K562 (cell line): ENCODE data around the gene FXYD4. TPM values are rescaled to one million over a fixed set of nuclear protein-coding genes. Genes with fewer than 3 reads are reported as not detected.

Experiments used
- ATAC-seq: fragments of 200-7000 bp; cut with Tn5 transposase; 3 replicates; pipeline ENCODE4 v1.9.1; 2020; ENCODE audit warnings: moderate library complexity
- BruUV-seq: library from RNA; stranded (reverse); fragments of 400-500 nt; replicated peaks from 2 replicates; lab custom pipeline; 2021; lab: Mats Ljungman, UMichigan
- CTCF ChIA-PET: fragments of 300-600 bp; formaldehyde crosslinking; extraction: SDS; loops from one replicate; lab custom pipeline; 2021; ENCODE audit warnings: low intra/inter-chr PET ratio; lab: Yijun Ruan, JAX
- POLR2A ChIA-PET: fragments of 300-600, 350-650 bp; sonication (Branson Sonifier 250); formaldehyde crosslinking; extraction: SDS; loops from one replicate; lab custom pipeline; 2021; ENCODE audit warnings: antibody characterized with exemption, inconsistent platforms; lab: Yijun Ruan, JAX
- DNase-seq, 4 experiments: peaks; one replicate each; pipeline versions ENCODE4 v3.0.0 to v3.0.0-alpha.2; 2011 to 2018; ENCODE audit warnings: low spot score in 3 of 4, mixed read lengths in 3 of 4; ENCODE audit errors: extremely low read depth in 1 of 4
- FAIRE-seq: peaks from 2 replicates; lab custom pipeline; 2011; peaks lifted over from hg19 to GRCh38; lab: Jason Lieb, UNC
- H2AFZ ChIP-seq: 2 replicates; pipeline ENCODE4 v1.6.0; 2011; ENCODE audit warnings: low read depth, low read length, control low read depth, inconsistent platforms
- H3K27ac ChIP-seq: fragments of 200-600 bp; 3 replicates; pipeline ENCODE4 v1.8.0; 2011; ENCODE audit warnings: low read depth, mild to moderate bottlenecking, control low read depth, inconsistent platforms, low read length, moderate library complexity, mixed read lengths; ENCODE audit errors: extremely low read depth
- H3K27me3 ChIP-seq, 2 experiments: fragments of 300-600 bp in 1 of 2; 2 replicates in 1 of 2; 3 replicates in 1 of 2; pipeline versions ENCODE4 v1.6.0 to v1.8.0; 2011; ENCODE audit warnings: inconsistent platforms in 2 of 2, low read length in 2 of 2, mild to moderate bottlenecking in 1 of 2, mixed read lengths in 1 of 2, moderate library complexity in 1 of 2; ENCODE audit not compliant: control insufficient read depth in 2 of 2, insufficient read depth in 2 of 2
- H3K36me3 ChIP-seq: fragments of 300-600 bp; 3 replicates; pipeline ENCODE4 v1.8.0; 2011; ENCODE audit warnings: mild to moderate bottlenecking, low read length, inconsistent platforms; ENCODE audit not compliant: control insufficient read depth, insufficient read depth
- H3K4me1 ChIP-seq, 2 experiments: fragments of 200-600 bp in 1 of 2; replicated peaks in 1 of 2; 2 replicates in 1 of 2; 3 replicates in 1 of 2; pipeline versions ENCODE4 v1.5.1 to v1.8.0; 2011; ENCODE audit warnings: inconsistent platforms in 2 of 2, low read length in 2 of 2, mild to moderate bottlenecking in 1 of 2, mixed read lengths in 1 of 2, moderate library complexity in 1 of 2; ENCODE audit not compliant: control insufficient read depth in 2 of 2, insufficient read depth in 2 of 2
- H3K4me2 ChIP-seq: 2 replicates; pipeline ENCODE4 v1.6.1; 2011; ENCODE audit warnings: low read length, control low read depth, inconsistent platforms, mixed read lengths; ENCODE audit not compliant: insufficient read depth
- H3K4me3 ChIP-seq: fragments of 200-600 bp; sonication (generic), shearing (Covaris generic); 2 replicates; pipeline ENCODE4 v1.5.1; 2016; ENCODE audit warnings: control low read depth, inconsistent platforms
- H3K79me2 ChIP-seq: fragments of 200-600 bp; 3 replicates; pipeline ENCODE4 v1.8.0; 2011; ENCODE audit warnings: low read length, inconsistent platforms; ENCODE audit not compliant: control insufficient read depth, insufficient read depth
- H3K9ac ChIP-seq, 2 experiments: 2 replicates each; pipeline versions ENCODE4 v1.6.0 to v1.6.1; 2011; ENCODE audit warnings: low read depth in 2 of 2, low read length in 2 of 2, control low read depth in 1 of 2, inconsistent platforms in 1 of 2, mild to moderate bottlenecking in 1 of 2, mixed read lengths in 1 of 2; ENCODE audit not compliant: insufficient read depth in 1 of 2
- H3K9me1 ChIP-seq: one replicate; pipeline ENCODE4 v1.6.0; 2011; ENCODE audit warnings: inconsistent platforms, mild to moderate bottlenecking, low read length, moderate library complexity; ENCODE audit not compliant: control insufficient read depth, insufficient read depth
- H3K9me3 ChIP-seq: replicated peaks from 2 replicates; pipeline ENCODE4 v1.5.1; 2011; ENCODE audit warnings: low read depth, low read length, inconsistent platforms; ENCODE audit not compliant: control insufficient read depth, insufficient read depth
- H4K20me1 ChIP-seq: replicated peaks from 2 replicates; pipeline ENCODE4 v1.6.1; 2011; ENCODE audit warnings: low read length, inconsistent platforms, mixed read lengths; ENCODE audit not compliant: control insufficient read depth, insufficient read depth
- BRCA1 ChIP-seq, 2 experiments: fragments of 450-650 bp in 1 of 2; sonication (generic) in 1 of 2; formaldehyde crosslinking in 1 of 2; IDR thresholded peaks; 2 replicates each; pipeline versions ENCODE4 v1.5.0 to v1.6.1; 2017 to 2020; ENCODE audit warnings: mild to moderate bottlenecking in 1 of 2, missing genetic modification reagents in 1 of 2
- CBFA2T3 ChIP-seq: fragments of 450-650 bp; IDR thresholded peaks from 2 replicates; pipeline ENCODE4 v1.6.1; 2017
- CHD1 ChIP-seq: fragments of 200-600 bp; sonication (generic); IDR thresholded peaks from one replicate; pipeline ENCODE4 v1.6.1; 2012; ENCODE audit warnings: mild to moderate bottlenecking, moderate library complexity, low read length, inconsistent platforms
- CHD4 ChIP-seq: fragments of 200-600 bp; sonication (generic); IDR thresholded peaks from 3 replicates; pipeline ENCODE4 v1.6.1; 2012; ENCODE audit warnings: low read depth, mild to moderate bottlenecking, mixed read lengths, low read length, inconsistent platforms; ENCODE audit not compliant: insufficient read depth, insufficient replicate concordance, poor library complexity, severe bottlenecking
- EGR1 ChIP-seq: fragments of 450-650 bp; conservative IDR thresholded peaks from 2 replicates; pipeline ENCODE4 v1.6.1; 2017; ENCODE audit warnings: mild to moderate bottlenecking
- POLR2H ChIP-seq: IDR thresholded peaks from 2 replicates; pipeline ENCODE4 v1.6.1; 2016; ENCODE audit warnings: missing genetic modification characterization, low read depth, mild to moderate bottlenecking, control low read depth, missing compliant biosample characterization, moderate library complexity
- PTTG1 ChIP-seq: fragments of 450-650 bp; IDR thresholded peaks from 2 replicates; pipeline ENCODE4 v1.6.1; 2016; ENCODE audit warnings: low read depth, mild to moderate bottlenecking, missing genetic modification characterization, missing compliant biosample characterization
- RFX5 ChIP-seq: IDR thresholded peaks from 2 replicates; pipeline ENCODE4 v1.6.1; 2011; ENCODE audit warnings: low read depth, mild to moderate bottlenecking, improper control_type of control experiment, low read length
- ZNF507 ChIP-seq: conservative IDR thresholded peaks from 2 replicates; pipeline ENCODE4 v1.6.1; 2017; ENCODE audit warnings: missing genetic modification characterization, missing compliant biosample characterization
- WGBS: fragments of 100-300 bp; shearing (Covaris generic); methylation state at CpG from one replicate; pipeline ENCODE4 v1.1.6; 2016; ENCODE audit warnings: low coverage, mixed read lengths; ENCODE audit not compliant: insufficient coverage; ENCODE audit errors: missing lambda C conversion rate; 5-methylcytosine and 5-hydroxymethylcytosine counted together
- in situ Hi-C: fragments of 300-500 bp; cut with MboI; formaldehyde crosslinking; loops from 4 replicates; pipeline ENCODE4 v1.15.0; 2018; ENCODE audit warnings: inconsistent platforms, mixed read lengths
- intact Hi-C: fragments of 100-400 bp; cut with micrococcal nuclease; formaldehyde crosslinking; loops from 2 replicates; pipeline ENCODE4 v1.14.2; 2022
- polyA plus RNA-seq, 8 experiments: library from polyadenylated mRNA; depleted of rRNA in 4 of 8; stranded (reverse) in 5 of 8; unstranded in 3 of 8; fragments of >200 nt; fragmentation: Nextera tagmentation in 2 of 8; fragmentation: Illumina TruSeq in 1 of 8; extraction: Ambion mirVana in 2 of 8; extraction: Trizol in 1 of 8; gene quantifications; 2 replicates each; pipeline versions ENCODE4 v1.2.1 to v1.2.3, GENCODE V29; 2011 to 2014; ENCODE audit warnings: inconsistent platforms in 1 of 8, missing spikeins in 1 of 8
- total RNA-seq, 7 experiments: library from RNA; depleted of rRNA in 6 of 7; stranded (reverse); fragments of >200 nt in 6 of 7; fragmentation: Illumina TruSeq in 2 of 7; extraction: Trizol in 2 of 7; gene quantifications; 2 replicates each; pipeline versions ENCODE4 v1.2.1 to v1.2.3, GENCODE V29; 2011 to 2021; ENCODE audit warnings: low replicate concordance in 1 of 7
- TF ChIP-seq, protein P1 (sequence below), 2 experiments: fragments of 450-650 bp in 1 of 2; sonication (generic) in 1 of 2; formaldehyde crosslinking in 1 of 2; IDR thresholded peaks in 1 of 2; conservative IDR thresholded peaks in 1 of 2; 2 replicates each; pipeline versions ENCODE4 v1.6.1 to v1.8.1; 2016 to 2023; ENCODE audit warnings: mild to moderate bottlenecking in 2 of 2, moderate library complexity in 2 of 2, inconsistent platforms in 1 of 2, missing genetic modification reagents in 1 of 2
- TF ChIP-seq, protein P2 (sequence below), 2 experiments: fragments of 150-350 bp in 1 of 2; IDR thresholded peaks; 2 replicates each; pipeline ENCODE4 v1.6.1; 2012 to 2016; ENCODE audit warnings: low read depth in 2 of 2, low read length in 2 of 2, mild to moderate bottlenecking in 1 of 2, moderate library complexity in 1 of 2

Gene FXYD4
- total and polyA plus RNA-seq, 9 of the 15 experiments (the other 6 are each of a cell fraction or from before 2014, with no cell fraction given): not detected

DNA sequence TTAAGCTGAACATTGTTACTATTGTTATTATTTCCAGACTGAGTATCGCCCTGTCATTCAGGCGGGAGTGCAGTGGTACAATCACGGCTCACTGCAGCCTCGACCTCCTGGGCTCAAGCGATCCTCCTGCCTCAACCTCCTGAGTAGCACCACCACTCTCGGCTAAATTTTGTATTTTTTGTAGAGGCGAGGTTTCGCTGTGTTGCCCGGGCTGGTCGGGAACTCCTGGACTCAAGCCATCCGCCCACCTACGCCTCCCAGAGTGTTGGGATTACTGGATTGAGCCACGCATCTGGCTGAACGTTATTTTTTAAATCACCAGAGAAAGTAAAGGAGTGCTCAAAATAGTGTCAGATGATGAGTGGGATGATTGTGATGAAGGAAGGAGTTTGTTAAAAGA is 38.9 kb downstream of the FXYD4 start:
- 85% methylated on average over 14 of the region's 14 CpGs for WGBS
- no peak for ATAC-seq

DNA sequence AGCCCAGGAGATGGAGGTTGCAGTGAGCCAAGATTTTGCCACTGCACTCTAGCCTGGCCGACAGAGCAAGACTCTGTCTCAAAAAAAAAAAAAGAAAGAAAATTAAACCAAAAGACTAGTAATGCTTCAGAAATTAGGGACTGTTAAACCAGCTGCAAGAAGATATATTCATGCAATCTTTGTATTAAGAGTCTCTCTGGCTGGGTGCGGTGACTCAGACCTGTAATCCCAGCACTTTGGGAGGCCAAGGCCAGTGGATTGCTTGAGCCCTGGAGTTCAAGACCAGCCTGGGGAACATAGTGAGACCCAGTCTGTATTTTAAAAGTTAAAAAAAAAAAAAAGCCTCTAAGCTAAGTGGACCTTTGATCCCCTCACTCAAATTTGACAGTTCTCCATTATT is 40.1 kb downstream of the FXYD4 start:
- ChIA-PET POLR2A (interaction anchor here (0.7 to 1.6 kb wide), 5 partner anchors 10 to 32 kb away, joined by 3 to 7 read pairs (median 4); no protein-coding TSS in a partner anchor), CTCF (no interaction called here)
- H3K36me3 ChIP-seq: no peaks in the 10 kb centered on the region
- H3K9ac ChIP-seq: no peak overlapping the region
- no peak overlapping the region for H2AFZ ChIP-seq
- no peak overlapping the region for H3K4me3 ChIP-seq
- peak overlapping the region; percentile 18; the same call in 1 of the 3 replicates for H3K27ac ChIP-seq
- intact Hi-C loops: loop anchor here (10.0 kb wide), 1 partner anchor 767 kb away; no protein-coding TSS in a partner anchor
- no peaks in the 10 kb centered on the region for H3K27me3 ChIP-seq
- no peak for ATAC-seq
- 0 out of 2 replicates have a peak, but pooled peaks cover 5% of the 10 kb centered on the region for H4K20me1 ChIP-seq
- peaks cover 32% of the 10 kb centered on the region for H3K79me2 ChIP-seq
- no TSS peak for BruUV-seq
- no peaks in the 10 kb centered on the region for H3K9me1 ChIP-seq
- in situ Hi-C loops: no loop called here
- no peaks in the 10 kb centered on the region for H3K9me3 ChIP-seq
- no peak overlapping the region for H3K4me2 ChIP-seq
- no peak for DNase-seq
- 73% methylated on average over 2 of the region's 2 CpGs for WGBS
- FAIRE-seq: no peak
- H3K4me1 ChIP-seq: peaks cover 17 to 60% of the 10 kb centered on the region in 2 experiments
- no peak for TF ChIP-seq PTTG1 (tag)
- TF ChIP-seq, protein P1, sequence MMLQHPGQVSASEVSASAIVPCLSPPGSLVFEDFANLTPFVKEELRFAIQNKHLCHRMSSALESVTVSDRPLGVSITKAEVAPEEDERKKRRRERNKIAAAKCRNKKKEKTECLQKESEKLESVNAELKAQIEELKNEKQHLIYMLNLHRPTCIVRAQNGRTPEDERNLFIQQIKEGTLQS (IDR thresholded peaks at IDR 0.05): peak; percentile 29; the same call in 1 of the 2 replicates
- TF ChIP-seq, protein P1 (CRISPR knock-in tag; conservative IDR thresholded peaks at IDR 0.05): no peak
- no peak for TF ChIP-seq BRCA1 (IDR thresholded peaks at IDR 0.05)
- TF ChIP-seq BRCA1 (CRISPR knock-in tag; IDR thresholded peaks at IDR 0.05): no peak
- no peak for TF ChIP-seq RFX5
- TF ChIP-seq CHD1: no peak
- no peak for TF ChIP-seq CHD4
- TF ChIP-seq, protein P2, sequence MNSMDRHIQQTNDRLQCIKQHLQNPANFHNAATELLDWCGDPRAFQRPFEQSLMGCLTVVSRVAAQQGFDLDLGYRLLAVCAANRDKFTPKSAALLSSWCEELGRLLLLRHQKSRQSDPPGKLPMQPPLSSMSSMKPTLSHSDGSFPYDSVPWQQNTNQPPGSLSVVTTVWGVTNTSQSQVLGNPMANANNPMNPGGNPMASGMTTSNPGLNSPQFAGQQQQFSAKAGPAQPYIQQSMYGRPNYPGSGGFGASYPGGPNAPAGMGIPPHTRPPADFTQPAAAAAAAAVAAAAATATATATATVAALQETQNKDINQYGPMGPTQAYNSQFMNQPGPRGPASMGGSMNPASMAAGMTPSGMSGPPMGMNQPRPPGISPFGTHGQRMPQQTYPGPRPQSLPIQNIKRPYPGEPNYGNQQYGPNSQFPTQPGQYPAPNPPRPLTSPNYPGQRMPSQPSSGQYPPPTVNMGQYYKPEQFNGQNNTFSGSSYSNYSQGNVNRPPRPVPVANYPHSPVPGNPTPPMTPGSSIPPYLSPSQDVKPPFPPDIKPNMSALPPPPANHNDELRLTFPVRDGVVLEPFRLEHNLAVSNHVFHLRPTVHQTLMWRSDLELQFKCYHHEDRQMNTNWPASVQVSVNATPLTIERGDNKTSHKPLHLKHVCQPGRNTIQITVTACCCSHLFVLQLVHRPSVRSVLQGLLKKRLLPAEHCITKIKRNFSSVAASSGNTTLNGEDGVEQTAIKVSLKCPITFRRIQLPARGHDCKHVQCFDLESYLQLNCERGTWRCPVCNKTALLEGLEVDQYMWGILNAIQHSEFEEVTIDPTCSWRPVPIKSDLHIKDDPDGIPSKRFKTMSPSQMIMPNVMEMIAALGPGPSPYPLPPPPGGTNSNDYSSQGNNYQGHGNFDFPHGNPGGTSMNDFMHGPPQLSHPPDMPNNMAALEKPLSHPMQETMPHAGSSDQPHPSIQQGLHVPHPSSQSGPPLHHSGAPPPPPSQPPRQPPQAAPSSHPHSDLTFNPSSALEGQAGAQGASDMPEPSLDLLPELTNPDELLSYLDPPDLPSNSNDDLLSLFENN (IDR thresholded peaks at IDR 0.05; ENCODE audit: low read depth in 2 of 2, low read length in 2 of 2): no peak

More for the DNA sequence above, 38.9 kb downstream of the FXYD4 start:
- Histone ChIP-seq H3K79me2 (peaks cover 44% of the 10 kb centered on the region), H3K4me3 (no peak overlapping the region), H3K9me1 (no peaks in the 10 kb centered on the region), H2AFZ (no peak overlapping the region), H3K27ac (no peak overlapping the region), H3K27me3 (no peaks in the 10 kb centered on the region), H3K36me3 (peaks cover 9% of the 10 kb centered on the region; the same call in 1 of the 3 replicates)
- ChIA-PET CTCF (no interaction called here), POLR2A (interaction anchor here (0.6 to 1.7 kb wide), 4 partner anchors 8 to 56 kb away, joined by 4 to 13 read pairs (median 4); no protein-coding TSS in a partner anchor)
- BruUV-seq: no TSS peak
- FAIRE-seq (no peak), DNase-seq (no peak)
- in situ Hi-C loops: no loop called here
- TF ChIP-seq CBFA2T3 (no peak), EGR1 (peak; percentile 50), POLR2H (no peak), ZNF507 (tag) (no peak)
- TF ChIP-seq, all 486 proteins: peak for 1
- intact Hi-C loops: loop anchor here (10.0 kb wide), 1 partner anchor 766 kb away; no protein-coding TSS in a partner anchor
- Histone ChIP-seq H3K4me2 (no peak overlapping the region), H4K20me1 (peaks cover 12% of the 10 kb centered on the region), H3K9ac (peak overlapping the region in 1 of 2 experiments; percentile 72; a peak in 2 of 4 replicates), H3K4me1 (peaks cover 9 to 48% of the 10 kb centered on the region in 2 experiments; a peak in 4 of 5 replicates), H3K9me3 (no peaks in the 10 kb centered on the region)
